GM10248 (cell line): ENCODE measurements around the gene CPNE9.

Experiments used
- CTCF ChIA-PET: fragments of 300-600 bp; sonication (Branson Sonifier 250); formaldehyde crosslinking; extraction: SDS; loops from one replicate; lab custom pipeline; 2021; ENCODE audit warnings: antibody characterized with exemption; lab: Yijun Ruan, JAX
- POLR2A ChIA-PET: fragments of 350-650 bp; sonication (Branson Sonifier 250); formaldehyde crosslinking; extraction: SDS; loops from one replicate; lab custom pipeline; 2020; ENCODE audit warnings: antibody characterized with exemption; lab: Yijun Ruan, JAX
- DNase-seq: peaks from one replicate; pipeline ENCODE4 v3.0.0; 2012; ENCODE audit errors: extremely low spot score
- TF ChIP-seq, protein P1 (sequence below): IDR thresholded peaks from 2 replicates; pipeline ENCODE4 v1.5.1; 2012; ENCODE audit warnings: mild to moderate bottlenecking, low read depth; ENCODE audit errors: extremely low read depth, missing control alignments, control extremely low read depth

CPNE9 gene

DNA sequence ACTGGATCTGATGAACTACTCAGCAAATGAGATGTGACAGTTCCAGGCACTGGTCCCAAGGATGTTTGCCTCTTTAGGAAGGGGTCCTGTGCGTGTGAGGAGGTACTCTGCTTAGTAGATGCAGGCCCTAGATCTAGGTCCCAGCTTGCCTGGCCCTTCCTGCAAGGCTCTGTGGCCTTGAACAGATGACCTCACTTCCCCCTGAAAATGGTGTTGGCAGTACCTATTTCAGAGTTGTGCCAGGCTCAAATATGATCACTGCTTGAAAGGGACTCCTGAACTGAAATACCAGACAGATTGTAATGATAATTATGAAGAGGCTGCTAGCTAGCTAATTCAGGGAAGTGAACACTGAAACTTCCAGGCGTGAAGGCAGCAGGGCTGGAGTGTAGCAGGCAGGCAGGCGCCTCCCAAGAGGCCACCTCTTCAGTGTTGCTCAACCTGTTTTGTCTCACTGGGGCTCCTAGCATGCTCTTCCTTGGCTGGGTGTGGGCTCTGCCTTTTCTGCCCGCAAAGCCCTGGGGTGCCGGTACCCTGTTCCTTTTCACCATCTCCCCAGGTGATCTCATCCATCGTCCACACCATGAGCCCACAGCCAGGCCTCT is 24.1 kb upstream of the CPNE9 start:
- TF ChIP-seq, protein P1, sequence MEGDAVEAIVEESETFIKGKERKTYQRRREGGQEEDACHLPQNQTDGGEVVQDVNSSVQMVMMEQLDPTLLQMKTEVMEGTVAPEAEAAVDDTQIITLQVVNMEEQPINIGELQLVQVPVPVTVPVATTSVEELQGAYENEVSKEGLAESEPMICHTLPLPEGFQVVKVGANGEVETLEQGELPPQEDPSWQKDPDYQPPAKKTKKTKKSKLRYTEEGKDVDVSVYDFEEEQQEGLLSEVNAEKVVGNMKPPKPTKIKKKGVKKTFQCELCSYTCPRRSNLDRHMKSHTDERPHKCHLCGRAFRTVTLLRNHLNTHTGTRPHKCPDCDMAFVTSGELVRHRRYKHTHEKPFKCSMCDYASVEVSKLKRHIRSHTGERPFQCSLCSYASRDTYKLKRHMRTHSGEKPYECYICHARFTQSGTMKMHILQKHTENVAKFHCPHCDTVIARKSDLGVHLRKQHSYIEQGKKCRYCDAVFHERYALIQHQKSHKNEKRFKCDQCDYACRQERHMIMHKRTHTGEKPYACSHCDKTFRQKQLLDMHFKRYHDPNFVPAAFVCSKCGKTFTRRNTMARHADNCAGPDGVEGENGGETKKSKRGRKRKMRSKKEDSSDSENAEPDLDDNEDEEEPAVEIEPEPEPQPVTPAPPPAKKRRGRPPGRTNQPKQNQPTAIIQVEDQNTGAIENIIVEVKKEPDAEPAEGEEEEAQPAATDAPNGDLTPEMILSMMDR = no peak
- ChIA-PET CTCF (interaction anchor here (1.5 to 3.2 kb wide), 3 partner anchors 10 to 16 kb away, joined by 3 to 7 read pairs (median 7); no protein-coding TSS in a partner anchor), POLR2A (no interaction called here)
- DNase-seq = no peak

DNA sequence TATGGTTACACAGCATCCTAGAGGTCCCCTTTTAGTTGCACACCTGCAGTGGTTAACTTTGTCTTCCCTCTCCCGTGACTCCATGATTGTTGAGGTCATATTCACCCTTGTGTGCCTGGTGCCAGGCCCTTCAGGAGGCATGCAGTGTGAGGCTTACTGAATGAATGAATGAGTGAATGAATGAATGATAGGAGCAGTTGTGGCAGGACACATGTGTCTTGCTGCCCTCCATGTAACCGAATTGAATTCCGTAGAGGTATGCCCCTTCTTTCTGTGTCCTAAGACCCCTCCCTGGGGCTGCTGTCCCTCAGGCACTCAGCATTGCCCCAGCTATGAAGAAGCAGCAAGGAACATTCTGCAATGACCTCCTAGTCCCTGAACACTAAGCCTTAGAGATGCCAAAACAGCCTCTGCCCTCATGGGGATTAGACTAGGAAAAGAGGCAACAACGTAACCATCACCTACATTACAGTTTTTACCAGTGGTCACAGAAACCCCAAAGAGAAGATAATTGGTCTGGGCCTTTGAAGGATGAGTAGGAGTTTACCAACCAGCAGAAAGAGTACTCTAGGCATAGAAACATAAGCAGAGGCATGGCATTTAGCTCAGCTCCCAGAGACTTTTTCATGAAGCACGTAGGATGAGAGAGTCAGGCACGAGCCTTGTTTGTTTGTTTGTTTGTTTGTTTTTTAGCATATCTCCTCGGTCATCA is 22.5 kb upstream of the CPNE9 start:
- DNase-seq = no peak
- POLR2A ChIA-PET = no interaction called here
- CTCF ChIA-PET = interaction anchor here (1.1 to 3.2 kb wide), 3 partner anchors 11 to 14 kb away, joined by 3 to 7 read pairs (median 7); no protein-coding TSS in a partner anchor
- TF ChIP-seq, protein P1 = no peak

DNA sequence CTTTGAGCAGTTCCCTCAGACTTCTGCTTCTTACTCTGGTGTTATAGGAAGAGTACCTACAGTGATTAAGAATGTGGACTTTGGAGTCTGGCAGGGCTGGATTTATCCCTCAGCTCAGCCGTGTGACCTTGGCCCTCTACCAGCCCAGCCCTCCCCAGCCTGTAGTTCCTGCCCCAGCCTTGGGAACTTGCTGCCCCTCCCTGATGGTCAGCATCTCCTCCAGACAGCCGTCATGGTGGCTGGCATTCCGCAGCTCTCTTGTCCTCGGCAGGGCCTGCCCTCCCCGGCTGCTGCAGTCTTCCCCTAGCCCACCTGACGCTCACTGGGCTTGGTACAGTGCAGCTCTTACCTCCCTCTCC is 21.9 kb upstream of the CPNE9 start:
- ChIA-PET POLR2A (no interaction called here), CTCF (interaction anchor here (2.4 to 3.2 kb wide), 2 partner anchors 10 to 14 kb away, joined by 7 read pairs; no protein-coding TSS in a partner anchor)
- DNase-seq = no peak
- TF ChIP-seq, protein P1 = no peak

DNA sequence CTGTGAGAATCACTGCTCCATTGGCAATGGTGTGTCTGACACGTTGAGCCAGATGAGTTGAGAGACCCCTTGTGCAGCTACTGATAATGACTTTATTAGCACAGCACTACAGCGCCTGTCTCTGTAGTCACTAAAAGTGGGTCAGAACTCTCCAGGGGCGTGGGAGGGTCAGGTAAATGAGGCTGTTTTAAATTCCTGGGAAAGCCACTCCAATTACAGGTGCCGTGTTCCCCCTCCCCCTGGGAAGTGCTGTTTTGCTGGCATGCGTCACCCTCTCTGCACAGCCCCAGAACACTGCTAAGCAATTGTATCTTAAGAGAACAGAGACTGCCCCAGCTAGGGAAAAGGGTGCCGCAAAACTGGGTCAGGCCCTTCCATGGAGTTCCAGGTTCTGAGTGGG is 21.5 kb upstream of the CPNE9 start:
- ChIA-PET CTCF (interaction anchor here (2.4 to 3.2 kb wide), 2 partner anchors 10 to 14 kb away, joined by 7 read pairs; no protein-coding TSS in a partner anchor), POLR2A (no interaction called here)
- no peak for DNase-seq
- TF ChIP-seq, protein P1 = no peak

DNA sequence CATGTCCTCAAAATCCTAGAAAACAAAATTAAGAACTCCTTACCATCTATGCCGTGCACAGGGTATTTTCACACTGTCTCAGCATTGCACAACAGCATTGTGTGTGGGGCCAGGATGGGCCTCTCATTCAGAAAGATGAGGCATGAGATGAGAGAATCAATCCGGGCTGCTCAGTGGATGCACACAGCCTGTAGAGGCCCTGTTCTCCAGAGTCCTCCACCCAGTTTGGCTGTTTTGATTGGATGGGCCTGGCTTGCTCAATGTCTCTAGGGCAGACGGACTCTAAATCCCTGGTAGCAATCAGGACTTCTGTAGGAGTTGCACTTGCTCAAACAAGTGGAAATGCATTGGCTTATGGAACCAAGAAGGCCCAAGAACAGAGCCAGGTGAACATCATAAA is 20.2 kb upstream of the CPNE9 start:
- TF ChIP-seq, protein P1 = no peak
- ChIA-PET CTCF (no interaction called here), POLR2A (no interaction called here)
- DNase-seq = no peak

DNA sequence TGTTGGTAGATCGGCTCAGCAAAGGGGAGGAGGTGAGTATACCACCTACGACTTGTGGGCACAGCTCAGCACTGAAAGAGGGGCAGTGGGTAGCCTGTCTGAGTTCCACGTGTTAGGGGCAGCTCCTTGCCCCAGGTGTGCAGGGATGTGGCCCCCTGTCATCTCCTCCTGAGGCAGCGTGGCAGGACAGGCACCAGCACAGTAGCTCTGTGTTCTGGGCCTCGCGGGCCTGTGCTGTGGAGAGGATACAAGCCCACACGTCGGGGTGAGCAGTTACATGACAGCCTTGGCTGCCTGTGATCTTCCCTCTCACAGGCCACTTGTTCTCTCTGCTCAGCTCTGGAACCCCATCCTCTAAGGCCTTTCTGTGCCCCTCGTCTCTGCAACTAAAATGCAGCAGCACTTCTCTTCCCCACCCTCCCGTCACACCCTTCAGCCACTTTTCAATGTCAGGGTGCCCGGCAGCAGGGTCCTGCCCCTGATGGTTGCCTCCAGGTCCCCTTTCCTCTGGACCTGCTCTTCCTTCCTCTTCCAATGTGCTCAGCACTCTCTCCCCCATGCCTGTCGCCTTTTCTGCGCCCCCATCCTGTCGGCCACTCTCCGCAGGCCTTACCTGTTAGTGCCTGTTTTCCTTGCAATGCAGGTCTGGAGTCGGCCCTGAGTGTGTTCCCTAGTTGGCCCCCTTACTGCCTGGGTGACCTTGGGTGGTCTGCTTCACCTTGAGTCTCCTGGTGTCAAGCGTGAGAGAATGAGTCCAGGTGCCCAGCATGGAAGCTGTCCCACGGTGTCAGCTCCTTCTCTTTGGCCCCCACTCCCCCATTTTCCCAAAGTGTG is 18.2 kb upstream of the CPNE9 start:
- CTCF ChIA-PET = interaction anchor here (1.5 kb wide), 1 partner anchor 16 kb away, joined by 5 read pairs; no protein-coding TSS in a partner anchor
- TF ChIP-seq, protein P1 = no peak
- DNase-seq = no peak
- POLR2A ChIA-PET = interaction anchor here (1.3 kb wide), 1 partner anchor 36 kb away, joined by 3 read pairs; the partner anchor contains the start of gene MTMR14
